Epithelial cell of esophagus (primary cell): ENCODE measurements around the gene PCDHA3.
A peak's percentile ranks its signal among the peaks of the same experiment; 100 is the strongest.
"Not testable (repeated sequence)": the region's sequence is repeated elsewhere in the genome, so short reads cannot be mapped to it uniquely, and the experiment has no call there.

Experiments used
- DNase-seq: peaks from one replicate; pipeline ENCODE4 v3.0.0; 2010; ENCODE audit warnings: low read depth
- H3K4me3 ChIP-seq: 2 replicates; pipeline ENCODE4 v1.5.1; 2011; ENCODE audit warnings: mild to moderate bottlenecking, low read length, control low read depth
- CTCF ChIP-seq: IDR thresholded peaks from 2 replicates; pipeline ENCODE4 v1.5.1; 2011; ENCODE audit warnings: low read depth, mild to moderate bottlenecking, low read length, control low read depth, inconsistent platforms; ENCODE audit not compliant: insufficient read depth; ENCODE audit errors: missing control alignments

PCDHA3 gene

GRCh38 chr5:140800816-140801493 lies at the start of gene PCDHA3:
Gene PCDHA3 (plus strand): TSS chr5:140801057.
- no peak within 1 kb of the TSS for H3K4me3 ChIP-seq
- no peak for TF ChIP-seq CTCF
- DNase-seq, result peak; percentile 10

DNA sequence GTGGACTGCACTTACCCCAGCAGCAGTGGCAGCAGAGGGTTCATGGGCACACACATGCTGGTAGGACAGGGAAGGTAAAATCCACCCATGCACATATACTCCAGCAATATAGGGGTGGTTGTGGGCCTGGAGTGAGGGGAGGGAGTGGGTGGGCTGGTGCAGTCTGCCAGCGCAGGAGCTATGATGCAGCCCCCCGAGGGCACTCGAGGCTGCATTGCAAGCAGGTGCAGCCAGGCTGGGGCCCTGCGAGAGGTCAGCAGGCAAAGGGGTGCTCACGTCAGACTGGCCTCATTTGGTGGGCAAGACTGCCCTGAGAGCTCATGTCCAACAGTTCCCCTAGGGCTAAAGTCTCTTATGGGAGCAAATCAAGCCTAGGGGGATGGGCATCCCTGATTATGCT lies 47.3 kb upstream of the PCDHA3 start:
- DNase-seq, result no peak
- no peak for TF ChIP-seq CTCF
- H3K4me3 ChIP-seq, result no peak overlapping the region

- no peak for TF ChIP-seq CTCF
- no peak for DNase-seq
- H3K4me3 ChIP-seq, result no peak overlapping the region
These were observed 36.5 kb upstream of the PCDHA3 start for GRCh38 chr5:140764177-140764973.

DNA sequence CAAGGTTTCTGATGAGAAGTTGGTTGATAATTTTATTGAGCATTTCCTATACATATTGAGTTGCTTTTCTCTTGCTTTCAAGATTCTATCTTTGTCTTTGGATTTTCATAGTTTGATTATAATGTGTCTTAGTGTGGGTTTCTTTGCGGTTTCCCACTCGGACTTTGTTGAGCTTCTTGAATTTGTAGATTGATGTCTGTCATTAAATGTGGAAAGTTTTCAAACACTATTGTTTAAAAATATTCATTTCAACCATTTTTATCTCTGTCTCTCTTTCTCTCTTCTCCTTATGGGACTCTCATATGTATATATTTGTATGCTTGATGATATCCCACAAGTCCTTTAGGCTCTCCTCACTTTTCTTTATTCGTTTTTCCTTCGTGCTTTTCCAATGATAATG lies 33.4 kb upstream of the PCDHA3 start:
- no peak overlapping the region for H3K4me3 ChIP-seq
- no peak for TF ChIP-seq CTCF
- DNase-seq, result no peak

DNA sequence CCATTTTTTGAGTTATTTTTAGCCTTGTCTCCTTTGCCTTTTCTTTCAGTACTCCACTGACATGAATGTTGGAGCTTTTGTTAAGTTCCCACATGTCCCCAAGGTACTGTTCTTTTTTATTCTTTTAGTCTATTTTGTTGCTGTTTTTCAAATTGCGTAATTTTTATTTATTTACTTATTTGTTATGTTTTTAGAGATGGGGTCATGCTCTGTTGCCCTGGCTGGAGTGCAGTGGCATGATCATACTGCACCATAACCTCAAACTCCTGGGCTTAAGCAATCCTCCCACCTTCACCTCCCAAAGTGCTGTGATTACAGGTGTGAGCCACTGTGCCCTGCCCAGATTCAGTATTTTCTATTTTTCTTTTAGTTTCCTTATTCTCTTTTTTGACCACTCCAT lies 20.3 kb upstream of the PCDHA3 start:
- H3K4me3 ChIP-seq, result no peak overlapping the region
- no peak for DNase-seq
- no peak for TF ChIP-seq CTCF

DNA sequence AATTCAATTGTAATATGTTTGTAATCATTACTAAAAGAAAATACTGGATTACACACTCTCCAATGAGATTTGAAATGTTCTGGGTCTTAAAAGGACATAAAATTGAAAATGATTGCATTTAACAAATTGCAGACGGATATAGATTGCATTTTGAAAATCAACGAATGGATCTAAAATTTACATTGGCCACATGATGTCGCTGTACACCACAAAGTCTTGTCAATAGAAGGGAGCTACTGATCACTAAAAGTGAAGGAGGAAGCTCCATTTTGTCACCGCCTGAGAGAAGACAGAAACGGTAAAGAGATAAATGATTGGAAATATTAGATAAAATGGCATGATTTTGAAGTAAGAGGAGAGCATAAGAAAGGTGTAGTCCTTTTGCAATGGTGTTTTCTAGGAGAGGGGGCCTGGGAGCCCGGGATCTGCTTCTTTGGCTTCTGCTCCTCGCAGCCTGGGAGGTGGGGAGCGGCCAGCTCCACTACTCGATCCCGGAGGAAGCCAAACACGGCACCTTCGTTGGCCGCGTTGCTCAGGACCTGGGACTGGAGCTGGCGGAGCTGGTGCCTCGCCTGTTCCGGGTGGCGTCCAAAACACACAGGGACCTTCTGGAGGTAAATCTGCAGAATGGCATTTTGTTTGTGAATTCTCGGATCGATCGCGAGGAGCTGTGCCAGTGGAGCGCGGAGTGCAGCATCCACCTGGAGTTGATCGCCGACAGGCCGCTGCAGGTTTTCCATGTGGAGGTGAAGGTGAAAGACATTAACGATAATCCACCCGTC lies 14.8 kb upstream of the PCDHA3 start, which contains the start of gene PCDHA1:
PCDHA1 (plus strand) TSS at position 236 of the 782 bp plus-strand sequence.
- DNase-seq, result no peak
- TF ChIP-seq CTCF, result no peak
- no peak within 1 kb of the TSS for H3K4me3 ChIP-seq

DNA sequence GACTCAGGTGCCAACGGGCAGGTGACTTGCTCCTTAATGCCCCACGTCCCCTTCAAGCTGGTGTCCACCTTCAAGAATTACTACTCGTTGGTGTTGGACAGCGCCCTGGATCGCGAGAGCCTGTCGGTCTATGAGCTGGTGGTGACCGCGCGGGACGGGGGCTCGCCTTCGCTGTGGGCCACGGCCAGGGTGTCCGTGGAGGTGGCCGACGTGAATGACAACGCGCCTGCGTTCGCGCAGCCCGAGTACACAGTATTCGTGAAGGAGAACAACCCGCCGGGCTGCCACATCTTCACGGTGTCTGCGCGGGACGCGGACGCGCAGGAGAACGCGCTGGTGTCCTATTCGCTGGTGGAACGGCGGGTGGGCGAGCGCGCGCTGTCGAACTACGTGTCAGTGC lies 13.4 kb upstream of the PCDHA3 start:
- not testable (repeated sequence) for DNase-seq, H3K4me3 ChIP-seq

GRCh38 chr5:140787849-140788504 lies 12.9 kb upstream of the PCDHA3 start:
- DNase-seq, H3K4me3 ChIP-seq: not testable (repeated sequence)
